Retinal pigment epithelial cell (primary cell): ENCODE results near the gene LETM1.

ENCODE experiments used
- DNase-seq: peaks from one replicate; pipeline ENCODE4 v3.0.0-alpha.2; 2010; ENCODE audit warnings: low read depth
- H3K4me3 ChIP-seq: 2 replicates; pipeline ENCODE4 v1.5.1; 2011; ENCODE audit warnings: mild to moderate bottlenecking, low read length, control low read depth, moderate library complexity
- TF ChIP-seq, protein P1 (sequence below): conservative IDR thresholded peaks from 2 replicates; pipeline ENCODE4 v1.5.1; 2011; ENCODE audit warnings: low read depth, low read length, control low read depth, inconsistent platforms

LETM1 gene

DNA sequence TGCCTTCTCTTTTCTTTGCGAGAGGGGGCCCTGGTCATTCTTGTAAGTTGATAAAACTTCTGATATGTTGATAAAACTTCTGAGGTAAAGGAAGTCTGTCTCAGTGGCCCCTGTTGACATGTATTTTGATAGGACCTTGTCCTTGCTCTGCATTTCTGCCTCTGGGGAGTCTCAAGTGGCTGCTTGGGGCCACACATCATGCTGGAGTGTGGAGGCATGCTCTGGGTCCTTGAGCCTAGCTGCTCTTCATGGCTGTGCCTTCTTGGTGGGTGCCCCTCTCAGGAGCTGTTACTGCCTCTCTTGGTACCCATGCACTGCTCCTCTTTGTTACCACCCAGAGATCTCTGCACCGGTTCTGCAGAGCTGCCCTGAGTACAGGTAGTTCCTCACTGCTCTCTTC is 29.5 kb upstream of the LETM1 start:
- TF ChIP-seq, protein P1, sequence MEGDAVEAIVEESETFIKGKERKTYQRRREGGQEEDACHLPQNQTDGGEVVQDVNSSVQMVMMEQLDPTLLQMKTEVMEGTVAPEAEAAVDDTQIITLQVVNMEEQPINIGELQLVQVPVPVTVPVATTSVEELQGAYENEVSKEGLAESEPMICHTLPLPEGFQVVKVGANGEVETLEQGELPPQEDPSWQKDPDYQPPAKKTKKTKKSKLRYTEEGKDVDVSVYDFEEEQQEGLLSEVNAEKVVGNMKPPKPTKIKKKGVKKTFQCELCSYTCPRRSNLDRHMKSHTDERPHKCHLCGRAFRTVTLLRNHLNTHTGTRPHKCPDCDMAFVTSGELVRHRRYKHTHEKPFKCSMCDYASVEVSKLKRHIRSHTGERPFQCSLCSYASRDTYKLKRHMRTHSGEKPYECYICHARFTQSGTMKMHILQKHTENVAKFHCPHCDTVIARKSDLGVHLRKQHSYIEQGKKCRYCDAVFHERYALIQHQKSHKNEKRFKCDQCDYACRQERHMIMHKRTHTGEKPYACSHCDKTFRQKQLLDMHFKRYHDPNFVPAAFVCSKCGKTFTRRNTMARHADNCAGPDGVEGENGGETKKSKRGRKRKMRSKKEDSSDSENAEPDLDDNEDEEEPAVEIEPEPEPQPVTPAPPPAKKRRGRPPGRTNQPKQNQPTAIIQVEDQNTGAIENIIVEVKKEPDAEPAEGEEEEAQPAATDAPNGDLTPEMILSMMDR, result no peak
- no peak for DNase-seq
- H3K4me3 ChIP-seq, result no peak overlapping the region

- no peak overlapping the region for H3K4me3 ChIP-seq
- DNase-seq, result no peak
- TF ChIP-seq, protein P1, result no peak
Measured at GRCh38 chr4:1883583-1883982, 27.6 kb upstream of the LETM1 start.

GRCh38 chr4:1882850-1883271 is 26.9 kb upstream of the LETM1 start:
- TF ChIP-seq, protein P1, result no peak
- DNase-seq, result no peak
- no peak overlapping the region for H3K4me3 ChIP-seq

- no peak overlapping the region for H3K4me3 ChIP-seq
- TF ChIP-seq, protein P1, result no peak
- DNase-seq, result no peak
Measured at GRCh38 chr4:1880332-1880731, 24.4 kb upstream of the LETM1 start.

DNA sequence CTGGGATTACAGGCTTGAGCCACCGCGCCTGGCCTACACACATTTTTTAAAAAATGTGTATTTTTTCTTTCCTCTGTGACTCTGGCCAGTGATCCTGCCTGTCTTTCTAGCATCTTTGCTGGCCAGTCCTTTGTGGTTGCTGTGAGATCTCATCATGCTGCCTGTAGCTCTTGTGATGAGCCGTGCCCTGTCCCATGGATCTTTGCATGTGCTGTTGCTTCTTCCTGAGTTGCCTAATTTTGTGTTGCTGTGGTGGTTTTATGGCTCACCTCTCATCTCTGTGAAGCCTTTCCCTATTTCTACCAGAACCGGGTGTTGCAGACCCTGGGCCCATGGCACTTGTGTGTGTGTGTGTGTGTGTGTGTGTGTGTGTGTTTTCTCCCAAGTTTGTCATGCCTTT is 23.5 kb upstream of the LETM1 start:
- H3K4me3 ChIP-seq, result no peak overlapping the region
- TF ChIP-seq, protein P1, result no peak
- no peak for DNase-seq

DNA sequence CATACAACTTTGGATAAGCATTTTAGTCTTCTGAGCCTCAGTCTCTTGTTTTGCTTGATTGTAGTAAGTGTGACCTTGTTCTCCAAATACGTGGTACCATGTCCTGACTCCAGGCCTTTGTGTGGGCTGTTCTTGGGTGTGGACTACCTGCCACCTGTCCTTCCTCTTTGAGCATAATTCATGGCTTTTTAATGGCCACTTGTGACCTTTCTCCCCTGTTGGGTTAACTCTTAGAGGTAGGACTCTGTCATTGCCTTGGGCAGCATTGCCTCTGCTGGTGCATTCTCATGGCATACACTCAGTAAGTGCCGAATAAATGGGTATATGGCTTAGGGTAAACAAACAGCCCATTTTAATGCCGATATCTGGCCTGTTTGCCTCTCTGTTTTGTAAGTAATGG is 18.2 kb upstream of the LETM1 start:
- TF ChIP-seq, protein P1, result no peak
- no peak for DNase-seq
- no peak overlapping the region for H3K4me3 ChIP-seq

GRCh38 chr4:1873776-1874175 is 17.8 kb upstream of the LETM1 start:
- TF ChIP-seq, protein P1, result no peak
- H3K4me3 ChIP-seq, result no peak overlapping the region
- DNase-seq, result no peak
